Measurements from ENCODE around the gene STK25. TPM values are rescaled to one million over a fixed set of nuclear protein-coding genes. Genes with fewer than 3 reads are reported as not detected.
A peak's percentile ranks its signal among the peaks of the same experiment; 100 is the strongest.

STK25 gene
- total and polyA plus RNA-seq, 12 donors, result 66.1 to 147 (median 86.1) TPM

DNA sequence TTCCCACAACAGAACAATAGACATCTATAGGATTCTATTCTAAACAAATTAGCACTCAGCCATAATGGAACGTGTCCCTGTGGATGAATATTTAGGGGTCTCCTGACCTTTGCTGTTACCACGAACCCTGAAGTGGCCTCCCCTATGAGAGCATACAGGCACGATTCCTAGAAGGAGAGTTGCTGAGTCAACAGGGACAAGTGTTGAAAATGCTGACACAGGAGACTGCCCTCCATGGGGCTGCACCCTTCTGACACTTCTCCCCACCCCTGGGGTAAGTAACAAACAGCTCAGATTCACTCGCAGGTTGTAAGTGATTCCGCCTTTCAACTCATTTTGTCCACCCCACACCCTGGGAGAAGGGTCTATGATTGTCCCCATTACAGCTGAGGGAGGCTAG is 14.1 kb upstream of the STK25 start:
- TF ChIP-seq, protein P1, sequence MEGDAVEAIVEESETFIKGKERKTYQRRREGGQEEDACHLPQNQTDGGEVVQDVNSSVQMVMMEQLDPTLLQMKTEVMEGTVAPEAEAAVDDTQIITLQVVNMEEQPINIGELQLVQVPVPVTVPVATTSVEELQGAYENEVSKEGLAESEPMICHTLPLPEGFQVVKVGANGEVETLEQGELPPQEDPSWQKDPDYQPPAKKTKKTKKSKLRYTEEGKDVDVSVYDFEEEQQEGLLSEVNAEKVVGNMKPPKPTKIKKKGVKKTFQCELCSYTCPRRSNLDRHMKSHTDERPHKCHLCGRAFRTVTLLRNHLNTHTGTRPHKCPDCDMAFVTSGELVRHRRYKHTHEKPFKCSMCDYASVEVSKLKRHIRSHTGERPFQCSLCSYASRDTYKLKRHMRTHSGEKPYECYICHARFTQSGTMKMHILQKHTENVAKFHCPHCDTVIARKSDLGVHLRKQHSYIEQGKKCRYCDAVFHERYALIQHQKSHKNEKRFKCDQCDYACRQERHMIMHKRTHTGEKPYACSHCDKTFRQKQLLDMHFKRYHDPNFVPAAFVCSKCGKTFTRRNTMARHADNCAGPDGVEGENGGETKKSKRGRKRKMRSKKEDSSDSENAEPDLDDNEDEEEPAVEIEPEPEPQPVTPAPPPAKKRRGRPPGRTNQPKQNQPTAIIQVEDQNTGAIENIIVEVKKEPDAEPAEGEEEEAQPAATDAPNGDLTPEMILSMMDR (IDR thresholded peaks at IDR 0.05), result no peak
- Histone ChIP-seq H3K9me3 (peaks cover 0 to 5% (median 0%) of the 10 kb centered on the region in 11 donors), H3K36me3 (no peaks in the 10 kb centered on the region), H3K27me3 (peaks cover 0 to 20% (median 9%) of the 10 kb centered on the region in 7 donors), H3K4me1 (no peaks in the 10 kb centered on the region), H3K4me3 (no peak overlapping the region), H3K27ac (no peak overlapping the region)
- DNase-seq (no peak), ATAC-seq (no peak)
- intact Hi-C loops (cut with DNase I), result no loop called here
- WGBS, 2 donors, result 79 to 88% methylated on average over 5 of the region's 5 CpGs

DNA sequence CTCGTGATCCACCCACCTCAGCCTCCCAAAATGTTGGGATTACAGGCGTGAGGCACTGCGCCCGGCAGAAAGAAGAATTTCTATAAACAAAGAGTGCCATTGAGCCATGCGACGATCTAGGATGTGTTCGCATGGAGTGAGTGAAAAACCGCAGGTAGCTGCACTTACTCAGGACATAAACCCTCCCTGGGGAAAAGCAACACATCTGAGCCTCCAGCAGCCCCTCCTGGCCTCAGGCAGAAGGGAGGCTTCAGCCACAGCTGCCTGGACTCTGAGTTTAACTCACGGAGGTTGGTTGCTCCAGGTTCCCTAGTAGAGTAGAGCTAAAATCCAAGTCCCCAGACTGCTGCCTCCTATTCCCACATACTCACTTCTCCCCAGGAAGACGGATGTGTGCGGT is 11.3 kb upstream of the STK25 start:
- DNase-seq (no peak), ATAC-seq (no peak)
- H3K4me3 ChIP-seq, result no peak overlapping the region
- TF ChIP-seq, protein P1 (IDR thresholded peaks at IDR 0.05), result no peak
- H3K36me3 ChIP-seq, result no peaks in the 10 kb centered on the region
- no peaks in the 10 kb centered on the region for H3K9me3 ChIP-seq
- peaks cover 0 to 20% (median 9%) of the 10 kb centered on the region in 7 donors for H3K27me3 ChIP-seq
- no peaks in the 10 kb centered on the region for H3K4me1 ChIP-seq
- H3K27ac ChIP-seq, result no peak overlapping the region
- intact Hi-C loops (cut with DNase I), result no loop called here
- WGBS, 2 donors, result 78 to 86% methylated on average over 11 of the region's 11 CpGs

DNA sequence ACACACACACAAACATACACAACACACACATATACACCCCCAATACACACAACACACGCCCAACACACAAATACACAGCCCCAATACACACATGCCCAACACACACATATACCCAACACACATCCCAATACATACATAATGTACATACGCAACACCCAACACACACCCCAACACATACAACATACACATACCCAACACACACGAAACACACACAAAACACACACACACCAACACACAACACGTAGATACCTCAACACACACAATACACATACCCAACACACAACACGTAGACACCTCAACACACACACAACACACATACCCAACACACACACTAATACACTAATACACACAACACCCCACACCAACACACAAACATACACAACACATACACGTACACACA is 8.9 kb upstream of the STK25 start:
- ATAC-seq (no peak), DNase-seq (no peak)
- intact Hi-C loops (cut with DNase I), result no loop called here
- no peak overlapping the region for H3K27ac ChIP-seq
- no peaks in the 10 kb centered on the region for H3K36me3 ChIP-seq
- H3K4me3 ChIP-seq, result no peak overlapping the region
- WGBS, 2 donors, result 90 to 95% methylated on average over 6 of the region's 6 CpGs
- no peaks in the 10 kb centered on the region for H3K4me1 ChIP-seq
- TF ChIP-seq, protein P1 (IDR thresholded peaks at IDR 0.05), result no peak
- peaks cover 0 to 20% (median 9%) of the 10 kb centered on the region in 7 donors for H3K27me3 ChIP-seq
- no peaks in the 10 kb centered on the region for H3K9me3 ChIP-seq

DNA sequence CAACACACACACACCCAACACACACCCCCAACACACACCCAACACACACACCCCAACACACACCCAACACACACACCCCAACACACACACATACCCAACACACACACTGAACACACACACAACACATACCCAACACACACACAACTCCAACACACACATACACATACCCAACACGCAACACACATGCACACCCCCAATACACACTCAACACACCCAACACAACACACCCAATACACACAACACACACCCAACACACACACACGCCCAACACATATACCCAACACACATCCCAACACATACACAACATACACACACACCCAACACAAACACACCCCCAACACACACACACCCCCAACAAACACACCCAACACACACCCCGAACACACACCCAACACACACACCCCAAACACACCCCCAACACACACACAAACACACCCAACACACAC is 8.2 kb upstream of the STK25 start:
- Histone ChIP-seq H3K4me3 (no peak overlapping the region), H3K9me3 (no peaks in the 10 kb centered on the region), H3K27ac (no peak overlapping the region), H3K27me3 (peaks cover 0 to 16% (median 9%) of the 10 kb centered on the region in 7 donors), H3K36me3 (no peaks in the 10 kb centered on the region), H3K4me1 (no peaks in the 10 kb centered on the region)
- DNase-seq (no peak), ATAC-seq (peak in 1 of 8 donors; percentile 66)
- WGBS, 2 donors, result 97 to 98% methylated on average over 3 of the region's 3 CpGs
- TF ChIP-seq, protein P1 (IDR thresholded peaks at IDR 0.05), result no peak
- intact Hi-C loops (cut with DNase I), result no loop called here
